Vagina (tissue), 2 donors: ENCODE results near the gene SLC35F1. TPM values are rescaled to one million over a fixed set of nuclear protein-coding genes. Genes with fewer than 3 reads are reported as not detected.

Source experiments
- DNase-seq, 2 donors: peaks; one replicate each; pipeline ENCODE4 v3.0.0-alpha.2; 2017; ENCODE audit errors: extremely low spot score in 2 of 2
- H3K27ac ChIP-seq: fragments of 200-600 bp; sonication (generic); one replicate; pipeline ENCODE4 v1.5.1; 2019
- H3K27me3 ChIP-seq: fragments of 200-600 bp; sonication (generic); one replicate; pipeline ENCODE4 v1.5.1; 2019
- H3K36me3 ChIP-seq, 2 donors: fragments of 200-600 bp; sonication (generic); one replicate each; pipeline ENCODE4 v1.5.1; 2017 to 2019
- H3K4me1 ChIP-seq: fragments of 200-600 bp; sonication (generic); one replicate; pipeline ENCODE4 v1.5.1; 2019
- H3K4me3 ChIP-seq, 2 donors: fragments of 200-600 bp; sonication (generic); 1 replicate in 1 of 2; 2 replicates in 1 of 2; pipeline ENCODE4 v1.5.1; 2016 to 2019
- H3K9me3 ChIP-seq: fragments of 200-600 bp; sonication (generic); one replicate; pipeline ENCODE4 v1.5.1; 2019
- POLR2A ChIP-seq, 2 donors: fragments of 450-650 bp; IDR thresholded peaks; one replicate each; pipeline ENCODE4 v1.6.1; 2017; ENCODE audit warnings: antibody characterized with exemption in 2 of 2, mild to moderate bottlenecking in 2 of 2, moderate library complexity in 2 of 2
- POLR2AphosphoS5 ChIP-seq, 2 donors: sonication (generic); formaldehyde crosslinking; IDR thresholded peaks; one replicate each; pipeline ENCODE4 v1.9.0; 2017; ENCODE audit warnings: antibody characterized with exemption in 2 of 2, mild to moderate bottlenecking in 2 of 2, low read depth in 1 of 2; ENCODE audit not compliant: insufficient read depth in 1 of 2
- intact Hi-C: fragments of 100-400 bp; cut with DNase I; formaldehyde crosslinking; loops from one replicate; pipeline ENCODE4 v1.15.1; 2023
- total RNA-seq: library from RNA; depleted of rRNA; stranded (reverse); fragments of >200 nt; gene quantifications from one replicate; pipeline ENCODE4 v1.2.3, GENCODE V29; 2016
- TF ChIP-seq, protein P1 (sequence below), 3 experiments: fragments of 450-650 bp in 2 of 3; fragments of 200-600 bp in 1 of 3; sonication (generic) in 1 of 3; IDR thresholded peaks; one replicate each; pipeline ENCODE4 v1.5.1; 2017 to 2019; ENCODE audit warnings: antibody characterized with exemption in 3 of 3, mild to moderate bottlenecking in 2 of 3, moderate library complexity in 2 of 3

Gene SLC35F1
- total RNA-seq, 1 donor from 2014 or later, result 2.7 TPM

DNA sequence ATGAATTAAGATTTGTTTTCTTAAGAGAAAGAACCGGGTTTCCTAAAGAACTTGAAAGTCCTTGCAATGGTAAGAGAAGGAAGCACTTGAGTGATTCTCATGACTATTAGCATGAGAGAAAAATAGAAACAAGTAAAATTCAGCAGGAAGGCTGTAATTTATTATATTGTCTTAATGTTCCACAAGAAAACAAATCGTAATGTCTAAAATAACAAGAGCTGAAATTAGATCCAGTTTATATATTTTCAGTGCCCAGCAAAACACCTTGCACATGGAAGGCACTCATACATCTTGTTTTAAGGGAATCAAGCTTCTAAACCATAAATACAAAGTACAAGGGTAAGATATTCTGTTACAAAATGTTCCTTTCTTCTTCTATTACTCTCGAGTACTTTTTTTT is 411.6 kb downstream of the SLC35F1 start:
- Histone ChIP-seq H3K36me3 (no peaks in the 10 kb centered on the region), H3K9me3 (no peaks in the 10 kb centered on the region), H3K4me1 (peaks cover 7% of the 10 kb centered on the region), H3K4me3 (no peak overlapping the region), H3K27me3 (no peaks in the 10 kb centered on the region), H3K27ac (no peak overlapping the region)
- DNase-seq, result no peak
- no peak for TF ChIP-seq POLR2A (IDR thresholded peaks at IDR 0.05)
- TF ChIP-seq, protein P1, sequence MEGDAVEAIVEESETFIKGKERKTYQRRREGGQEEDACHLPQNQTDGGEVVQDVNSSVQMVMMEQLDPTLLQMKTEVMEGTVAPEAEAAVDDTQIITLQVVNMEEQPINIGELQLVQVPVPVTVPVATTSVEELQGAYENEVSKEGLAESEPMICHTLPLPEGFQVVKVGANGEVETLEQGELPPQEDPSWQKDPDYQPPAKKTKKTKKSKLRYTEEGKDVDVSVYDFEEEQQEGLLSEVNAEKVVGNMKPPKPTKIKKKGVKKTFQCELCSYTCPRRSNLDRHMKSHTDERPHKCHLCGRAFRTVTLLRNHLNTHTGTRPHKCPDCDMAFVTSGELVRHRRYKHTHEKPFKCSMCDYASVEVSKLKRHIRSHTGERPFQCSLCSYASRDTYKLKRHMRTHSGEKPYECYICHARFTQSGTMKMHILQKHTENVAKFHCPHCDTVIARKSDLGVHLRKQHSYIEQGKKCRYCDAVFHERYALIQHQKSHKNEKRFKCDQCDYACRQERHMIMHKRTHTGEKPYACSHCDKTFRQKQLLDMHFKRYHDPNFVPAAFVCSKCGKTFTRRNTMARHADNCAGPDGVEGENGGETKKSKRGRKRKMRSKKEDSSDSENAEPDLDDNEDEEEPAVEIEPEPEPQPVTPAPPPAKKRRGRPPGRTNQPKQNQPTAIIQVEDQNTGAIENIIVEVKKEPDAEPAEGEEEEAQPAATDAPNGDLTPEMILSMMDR (IDR thresholded peaks at IDR 0.05), result no peak
- no peak for TF ChIP-seq POLR2AphosphoS5 (IDR thresholded peaks at IDR 0.05; ENCODE audit: insufficient read depth in 1 of 2, low read depth in 1 of 2)
- intact Hi-C loops, result no loop called here

GRCh38 chr6:118319416-118319815 is 412.4 kb downstream of the SLC35F1 start:
- H3K27me3 ChIP-seq, result no peaks in the 10 kb centered on the region
- H3K27ac ChIP-seq, result peak overlapping the region; percentile 56
- intact Hi-C loops, result no loop called here
- H3K36me3 ChIP-seq, result no peaks in the 10 kb centered on the region
- TF ChIP-seq, protein P1 (IDR thresholded peaks at IDR 0.05), result no peak
- TF ChIP-seq POLR2AphosphoS5 (IDR thresholded peaks at IDR 0.05; ENCODE audit: insufficient read depth in 1 of 2, low read depth in 1 of 2) (no peak), POLR2A (IDR thresholded peaks at IDR 0.05) (no peak)
- peaks cover 7% of the 10 kb centered on the region for H3K4me1 ChIP-seq
- no peak overlapping the region for H3K4me3 ChIP-seq
- H3K9me3 ChIP-seq, result no peaks in the 10 kb centered on the region
- DNase-seq, result no peak

DNA sequence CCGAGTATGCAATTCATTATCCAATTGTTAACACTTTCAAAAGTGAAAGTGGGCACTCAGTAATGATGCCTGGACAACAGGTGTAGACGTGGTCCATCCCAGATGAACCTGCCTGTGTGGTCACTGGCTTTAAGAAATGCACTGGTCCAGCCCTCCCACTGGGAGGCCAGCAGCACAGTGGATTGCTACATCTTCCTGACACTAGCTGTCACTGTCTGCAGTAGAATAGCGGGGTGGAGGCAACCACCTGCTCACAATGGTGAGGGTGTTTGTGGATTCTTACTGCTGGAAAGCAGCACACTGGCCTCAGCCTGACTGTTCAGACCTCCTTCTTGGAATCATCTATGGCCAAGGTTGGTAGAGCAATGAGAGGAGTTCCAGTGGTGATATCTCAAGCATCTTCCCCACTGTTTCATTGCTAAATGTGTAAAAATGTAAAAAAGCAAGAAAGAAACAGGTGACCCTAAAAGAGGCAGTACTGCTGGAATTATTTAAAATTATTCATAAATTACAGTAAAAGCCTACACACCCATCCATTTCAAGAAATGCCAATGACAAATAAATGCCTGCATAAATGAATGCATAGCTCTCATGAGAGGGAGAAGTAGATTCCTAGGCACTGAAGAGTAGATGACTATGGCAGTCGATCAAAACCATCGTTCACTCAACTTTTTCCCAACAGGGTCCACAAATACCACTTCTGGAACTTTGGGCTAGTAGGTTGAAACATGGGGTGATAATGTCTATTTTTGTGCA is 413.0 kb downstream of the SLC35F1 start:
- Histone ChIP-seq H3K27ac (peak overlapping the region; percentile 56), H3K36me3 (no peaks in the 10 kb centered on the region), H3K4me1 (peaks cover 7% of the 10 kb centered on the region), H3K27me3 (no peaks in the 10 kb centered on the region), H3K4me3 (no peak overlapping the region), H3K9me3 (no peaks in the 10 kb centered on the region)
- no peak for TF ChIP-seq POLR2AphosphoS5 (IDR thresholded peaks at IDR 0.05; ENCODE audit: insufficient read depth in 1 of 2, low read depth in 1 of 2)
- TF ChIP-seq, protein P1 (IDR thresholded peaks at IDR 0.05), result no peak
- no peak for TF ChIP-seq POLR2A (IDR thresholded peaks at IDR 0.05)
- intact Hi-C loops, result no loop called here
- no peak for DNase-seq

- TF ChIP-seq, protein P1 (IDR thresholded peaks at IDR 0.05), result no peak
- TF ChIP-seq POLR2A (IDR thresholded peaks at IDR 0.05) (no peak), POLR2AphosphoS5 (IDR thresholded peaks at IDR 0.05; ENCODE audit: insufficient read depth in 1 of 2, low read depth in 1 of 2) (no peak)
- no peaks in the 10 kb centered on the region for H3K9me3 ChIP-seq
- H3K27me3 ChIP-seq, result no peaks in the 10 kb centered on the region
- H3K4me1 ChIP-seq, result peaks cover 7% of the 10 kb centered on the region
- no peaks in the 10 kb centered on the region for H3K36me3 ChIP-seq
- no peak overlapping the region for H3K4me3 ChIP-seq
- no peak overlapping the region for H3K27ac ChIP-seq
- DNase-seq, result no peak
- intact Hi-C loops, result no loop called here
Measured at GRCh38 chr6:118320652-118321051, 413.6 kb downstream of the SLC35F1 start.

GRCh38 chr6:118324116-118324515 is 417.1 kb downstream of the SLC35F1 start:
- Histone ChIP-seq H3K27me3 (no peaks in the 10 kb centered on the region), H3K9me3 (no peaks in the 10 kb centered on the region), H3K27ac (no peak overlapping the region), H3K4me3 (no peak overlapping the region), H3K36me3 (no peaks in the 10 kb centered on the region), H3K4me1 (peaks cover 7% of the 10 kb centered on the region)
- intact Hi-C loops, result no loop called here
- TF ChIP-seq POLR2A (IDR thresholded peaks at IDR 0.05), result no peak
- TF ChIP-seq, protein P1 (IDR thresholded peaks at IDR 0.05), result no peak
- no peak for TF ChIP-seq POLR2AphosphoS5 (IDR thresholded peaks at IDR 0.05; ENCODE audit: insufficient read depth in 1 of 2, low read depth in 1 of 2)
- no peak for DNase-seq
